ENCODE measurements around the gene XPO4.
"Not testable (repeated sequence)": the region's sequence is repeated elsewhere in the genome, so short reads cannot be mapped to it uniquely, and the experiment has no call there.

The XPO4 gene

DNA sequence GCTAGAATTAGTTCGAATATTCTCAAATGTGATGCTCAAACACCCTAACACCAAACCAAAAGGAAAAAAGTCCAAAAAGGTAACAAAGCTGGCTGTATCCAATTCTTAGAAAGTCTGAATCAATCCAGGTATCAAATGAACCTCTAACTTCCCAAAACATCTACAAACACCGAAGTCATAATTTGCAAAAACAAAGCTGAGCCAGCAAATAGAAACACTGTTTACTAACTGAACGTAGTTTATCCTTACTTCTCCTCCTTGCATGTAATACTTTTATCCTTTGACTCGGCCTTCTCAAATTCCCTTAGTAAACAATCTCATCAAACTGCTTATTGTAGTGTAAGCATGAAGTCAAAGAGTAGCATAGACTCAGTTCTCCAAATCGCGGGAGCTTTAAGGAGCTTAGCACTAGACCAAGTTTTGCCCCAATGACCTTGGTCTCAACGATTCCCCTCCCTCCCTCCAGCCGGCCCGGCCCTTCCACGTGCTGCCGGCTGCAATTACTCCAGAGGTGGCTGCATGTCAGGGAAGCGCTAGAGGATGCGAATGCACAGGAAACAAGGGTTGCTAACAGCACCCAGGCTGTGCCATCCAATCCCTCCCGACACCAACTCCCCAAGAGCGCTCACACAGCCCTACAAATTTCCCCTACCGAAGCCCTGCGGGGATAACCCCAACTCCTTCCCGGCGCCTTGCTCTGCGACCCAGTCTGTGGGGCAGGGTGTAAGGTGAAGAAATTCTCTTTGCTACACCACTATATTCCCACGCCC lies 693 bp downstream of the XPO4 start:
- Histone ChIP-seq H3K4me1 (ENCODE audit: control insufficient read depth in 1 of 2, insufficient read depth in 1 of 2, low read depth in 1 of 2, low read length in 1 of 2) (peaks cover 10 to 14% of the 10 kb centered on the region in 2 experiments), H3K9me3 (no peaks in the 10 kb centered on the region), H3K36me3 (no peaks in the 10 kb centered on the region), H3K4me3 (ENCODE audit: low read depth in 1 of 2, low read length in 1 of 2) (peak overlapping the region; percentile 72 to 83), H3K27ac (peak overlapping the region; percentile 57), H3K27me3 (no peaks in the 10 kb centered on the region)
- TF ChIP-seq, protein P1, sequence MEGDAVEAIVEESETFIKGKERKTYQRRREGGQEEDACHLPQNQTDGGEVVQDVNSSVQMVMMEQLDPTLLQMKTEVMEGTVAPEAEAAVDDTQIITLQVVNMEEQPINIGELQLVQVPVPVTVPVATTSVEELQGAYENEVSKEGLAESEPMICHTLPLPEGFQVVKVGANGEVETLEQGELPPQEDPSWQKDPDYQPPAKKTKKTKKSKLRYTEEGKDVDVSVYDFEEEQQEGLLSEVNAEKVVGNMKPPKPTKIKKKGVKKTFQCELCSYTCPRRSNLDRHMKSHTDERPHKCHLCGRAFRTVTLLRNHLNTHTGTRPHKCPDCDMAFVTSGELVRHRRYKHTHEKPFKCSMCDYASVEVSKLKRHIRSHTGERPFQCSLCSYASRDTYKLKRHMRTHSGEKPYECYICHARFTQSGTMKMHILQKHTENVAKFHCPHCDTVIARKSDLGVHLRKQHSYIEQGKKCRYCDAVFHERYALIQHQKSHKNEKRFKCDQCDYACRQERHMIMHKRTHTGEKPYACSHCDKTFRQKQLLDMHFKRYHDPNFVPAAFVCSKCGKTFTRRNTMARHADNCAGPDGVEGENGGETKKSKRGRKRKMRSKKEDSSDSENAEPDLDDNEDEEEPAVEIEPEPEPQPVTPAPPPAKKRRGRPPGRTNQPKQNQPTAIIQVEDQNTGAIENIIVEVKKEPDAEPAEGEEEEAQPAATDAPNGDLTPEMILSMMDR (IDR thresholded peaks at IDR 0.05) = no peak

DNA sequence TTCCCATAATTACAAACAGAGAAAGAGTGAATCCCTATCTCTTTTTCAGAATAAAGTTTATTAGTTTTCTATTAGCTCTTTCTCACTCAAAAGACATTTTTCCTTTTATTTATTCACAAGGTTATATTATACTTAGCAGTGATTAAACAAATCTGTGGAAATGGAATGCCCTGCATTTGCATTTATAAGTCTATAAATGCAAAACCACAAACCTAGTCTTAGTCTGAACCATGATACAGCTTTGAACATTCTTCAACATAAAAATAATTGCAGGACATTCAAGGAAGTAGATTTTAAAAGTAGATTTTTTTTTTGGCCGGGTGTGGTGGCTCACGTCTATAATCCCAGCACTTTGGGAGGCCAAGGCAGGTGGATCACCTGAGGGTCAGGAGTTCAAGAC lies 8.3 kb downstream of the XPO4 start:
- H3K4me1 ChIP-seq (ENCODE audit: control insufficient read depth in 1 of 2, insufficient read depth in 1 of 2, low read depth in 1 of 2, low read length in 1 of 2) = no peaks in the 10 kb centered on the region
- no peaks in the 10 kb centered on the region for H3K27me3 ChIP-seq
- TF ChIP-seq, protein P1 (IDR thresholded peaks at IDR 0.05) = no peak
- H3K4me3 ChIP-seq (ENCODE audit: low read depth in 1 of 2, low read length in 1 of 2) = no peak overlapping the region
- no peaks in the 10 kb centered on the region for H3K9me3 ChIP-seq
- no peak overlapping the region for H3K27ac ChIP-seq
- no peaks in the 10 kb centered on the region for H3K36me3 ChIP-seq

DNA sequence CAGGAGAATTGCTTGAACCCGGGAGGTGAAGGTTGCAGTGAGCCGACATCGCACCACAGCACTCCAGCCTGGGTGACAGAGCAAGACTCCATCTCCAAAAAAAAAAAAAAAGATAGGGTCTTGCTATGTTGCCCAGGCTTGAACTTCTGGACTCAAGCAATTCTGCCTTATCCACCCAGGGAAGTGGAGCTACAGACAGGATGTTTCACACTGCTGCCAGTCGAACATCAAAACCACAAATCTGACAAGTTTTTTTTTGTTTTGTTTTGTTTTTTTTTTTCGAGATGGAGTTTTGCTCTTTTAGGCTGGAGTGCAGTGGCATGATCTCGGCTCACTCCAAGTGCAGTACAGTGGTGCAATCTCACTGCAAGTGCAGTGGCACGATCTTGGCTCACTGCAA lies 10.8 kb downstream of the XPO4 start:
- H3K27ac ChIP-seq = no peak overlapping the region
- TF ChIP-seq, protein P1 (IDR thresholded peaks at IDR 0.05) = no peak

DNA sequence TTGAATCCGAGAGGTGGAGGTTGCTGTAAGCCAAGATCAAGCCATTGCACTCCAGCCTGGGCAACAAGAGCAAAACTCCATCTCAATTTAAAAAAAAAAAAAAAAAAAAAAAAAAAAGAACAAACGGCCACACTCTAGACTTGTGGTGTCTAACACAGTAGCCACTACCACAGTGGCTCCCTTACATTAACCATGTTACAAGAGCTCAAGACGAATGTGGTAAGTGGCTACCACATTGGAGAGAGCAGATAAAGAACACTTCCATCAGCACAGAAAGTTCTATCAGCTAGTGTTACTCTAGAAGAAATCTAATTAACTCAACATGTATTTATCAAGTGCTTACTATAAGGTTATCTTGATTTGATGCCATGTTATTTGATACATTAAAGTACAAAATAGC lies 11.5 kb downstream of the XPO4 start:
- Histone ChIP-seq H3K4me1 (ENCODE audit: control insufficient read depth in 1 of 2, insufficient read depth in 1 of 2, low read depth in 1 of 2, low read length in 1 of 2) (no peaks in the 10 kb centered on the region), H3K36me3 (no peaks in the 10 kb centered on the region), H3K4me3 (ENCODE audit: low read depth in 1 of 2, low read length in 1 of 2) (no peak overlapping the region), H3K27ac (no peak overlapping the region), H3K9me3 (no peaks in the 10 kb centered on the region), H3K27me3 (no peaks in the 10 kb centered on the region)
- TF ChIP-seq, protein P1 (IDR thresholded peaks at IDR 0.05) = no peak

More for the DNA sequence above, 10.8 kb downstream of the XPO4 start:
- no peaks in the 10 kb centered on the region for H3K36me3 ChIP-seq
- no peaks in the 10 kb centered on the region for H3K9me3 ChIP-seq
- no peaks in the 10 kb centered on the region for H3K27me3 ChIP-seq
- no peaks in the 10 kb centered on the region for H3K4me1 ChIP-seq (ENCODE audit: control insufficient read depth in 1 of 2, insufficient read depth in 1 of 2, low read depth in 1 of 2, low read length in 1 of 2)
- H3K4me3 ChIP-seq (ENCODE audit: low read depth in 1 of 2, low read length in 1 of 2) = no peak overlapping the region

DNA sequence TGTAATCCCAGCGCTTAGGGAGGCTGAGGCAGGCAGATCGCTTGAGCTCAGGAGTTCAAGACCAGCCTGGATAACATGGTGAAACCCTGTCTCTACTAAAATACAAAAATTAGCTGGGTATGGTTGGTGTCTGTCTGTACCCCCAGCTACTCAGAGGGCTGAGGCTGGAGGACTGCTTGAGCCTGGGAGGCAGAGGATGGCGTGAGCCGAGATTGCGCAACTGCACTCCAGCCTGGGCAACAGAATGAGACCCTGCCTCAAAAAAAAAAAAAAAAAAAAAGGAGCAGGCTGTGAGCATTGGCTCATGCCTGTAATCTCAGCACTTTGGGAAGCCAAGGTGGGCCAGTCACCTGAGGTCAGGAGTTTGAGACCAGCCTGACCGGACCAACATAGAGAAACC lies 12.0 kb downstream of the XPO4 start:
- not testable (repeated sequence) for H3K36me3 ChIP-seq; H3K27ac ChIP-seq; H3K4me1 ChIP-seq (ENCODE audit: control insufficient read depth in 1 of 2, insufficient read depth in 1 of 2, low read depth in 1 of 2, low read length in 1 of 2); H3K27me3 ChIP-seq; H3K9me3 ChIP-seq; H3K4me3 ChIP-seq (ENCODE audit: low read depth in 1 of 2, low read length in 1 of 2)

DNA sequence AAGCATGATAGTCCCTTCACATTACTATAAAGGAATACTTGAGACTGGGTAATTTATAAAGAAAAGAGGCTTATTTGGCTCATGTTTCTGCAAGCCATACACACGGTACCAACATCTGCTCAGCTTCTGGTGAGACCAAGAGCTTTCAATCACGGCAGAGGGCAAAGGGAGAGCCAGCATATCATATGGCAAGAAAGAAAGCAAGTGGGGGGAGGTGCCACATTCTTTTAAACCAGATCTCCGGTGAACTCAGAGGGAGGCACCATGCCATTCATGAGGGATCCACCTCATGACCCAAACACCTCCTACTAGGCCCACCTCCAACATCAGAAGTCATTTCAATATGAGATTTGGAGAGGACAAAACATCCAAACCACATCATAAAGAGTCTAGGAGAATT lies 20.3 kb downstream of the XPO4 start:
- Histone ChIP-seq H3K9me3 (no peaks in the 10 kb centered on the region), H3K4me1 (ENCODE audit: control insufficient read depth in 1 of 2, insufficient read depth in 1 of 2, low read depth in 1 of 2, low read length in 1 of 2) (no peaks in the 10 kb centered on the region), H3K36me3 (no peaks in the 10 kb centered on the region), H3K4me3 (ENCODE audit: low read depth in 1 of 2, low read length in 1 of 2) (no peak overlapping the region), H3K27me3 (no peaks in the 10 kb centered on the region), H3K27ac (no peak overlapping the region)
- TF ChIP-seq, protein P1 (IDR thresholded peaks at IDR 0.05) = no peak

Data from neutrophil (primary cell).